ENCODE results near the gene TMEM191B. TPM values are rescaled to one million over a fixed set of nuclear protein-coding genes. Genes with fewer than 3 reads are reported as not detected.
"Not testable (repeated sequence)": the region's sequence is repeated elsewhere in the genome, so short reads cannot be mapped to it uniquely, and the experiment has no call there.

Gene TMEM191B
- total RNA-seq, 2 donors from 2014 or later: 4.8 TPM; not detected in 1

GRCh38 chr22:18574555-18574954, 47.0 kb downstream of the TMEM191B start:
- not testable (repeated sequence) for H3K4me1 Mint-ChIP-seq; DNase-seq; H3K4me3 Mint-ChIP-seq; H3K27me3 Mint-ChIP-seq; H3K27ac Mint-ChIP-seq; H3K36me3 Mint-ChIP-seq (ENCODE audit: low read depth); H3K9me3 ChIP-seq (ENCODE audit: control insufficient read depth, low read length, poor library complexity, severe bottlenecking)
- peak; percentile 90 for ATAC-seq

DNA sequence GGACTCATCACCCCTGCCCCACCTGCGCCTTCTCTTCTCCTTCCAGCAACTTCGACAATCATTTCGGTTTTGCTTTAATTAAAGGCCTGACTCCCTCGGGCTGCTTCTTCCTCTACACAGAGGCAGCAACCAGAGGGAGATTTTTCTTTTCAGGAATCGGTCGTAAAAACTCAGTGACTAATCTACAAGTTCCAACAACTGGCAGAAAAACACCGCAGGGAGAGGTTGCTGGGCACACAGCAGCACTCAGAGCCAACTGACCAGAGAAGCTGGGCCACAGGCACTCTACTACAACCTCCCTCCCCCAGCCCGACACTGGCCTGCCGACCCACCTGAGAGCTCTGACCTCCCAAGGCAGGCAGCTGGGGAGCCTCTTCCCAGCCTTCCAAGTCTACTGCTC, 48.1 kb downstream of the TMEM191B start:
- not testable (repeated sequence) for H3K4me3 Mint-ChIP-seq; H3K4me1 Mint-ChIP-seq; ATAC-seq; H3K27me3 Mint-ChIP-seq; H3K9me3 ChIP-seq (ENCODE audit: control insufficient read depth, low read length, poor library complexity, severe bottlenecking); H3K27ac Mint-ChIP-seq; H3K36me3 Mint-ChIP-seq (ENCODE audit: low read depth); DNase-seq

GRCh38 chr22:18577090-18577818, 49.7 kb downstream of the TMEM191B start:
- H3K9me3 ChIP-seq (ENCODE audit: control insufficient read depth, low read length, poor library complexity, severe bottlenecking); H3K36me3 Mint-ChIP-seq (ENCODE audit: low read depth); H3K4me1 Mint-ChIP-seq; H3K27me3 Mint-ChIP-seq; H3K4me3 Mint-ChIP-seq; H3K27ac Mint-ChIP-seq; DNase-seq: not testable (repeated sequence)
- ATAC-seq: peak; percentile 25

DNA sequence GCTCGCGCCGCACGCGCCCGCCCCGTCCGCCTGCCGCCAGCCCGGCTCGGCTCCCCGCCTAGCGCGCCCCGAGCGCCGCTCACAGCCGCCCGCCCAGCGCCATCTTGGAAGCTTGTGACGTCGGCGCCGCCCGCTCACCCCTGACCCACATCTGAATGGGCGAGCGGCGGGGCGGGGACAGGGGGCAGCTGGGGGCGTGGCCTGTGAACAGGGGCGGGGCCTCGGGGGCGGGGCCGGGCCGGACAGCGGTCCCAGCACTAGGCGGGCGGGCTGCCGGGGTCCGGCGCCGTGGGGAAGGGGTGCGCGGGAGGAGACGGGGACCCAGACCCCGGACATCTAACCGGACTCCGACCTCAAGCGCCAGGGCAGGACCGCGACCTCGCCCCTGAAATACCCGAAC, 50.2 kb downstream of the TMEM191B start:
- not testable (repeated sequence) for H3K36me3 Mint-ChIP-seq (ENCODE audit: low read depth); H3K9me3 ChIP-seq (ENCODE audit: control insufficient read depth, low read length, poor library complexity, severe bottlenecking); H3K4me1 Mint-ChIP-seq; H3K27ac Mint-ChIP-seq; H3K27me3 Mint-ChIP-seq; H3K4me3 Mint-ChIP-seq
- peak in 1 of 3 donors; percentile 29 for DNase-seq
- peak; percentile 82 for ATAC-seq

Other genes with a start within 250 kb of the TMEM191B start
- gene GGTLC3, start 9.6 kb upstream of the TMEM191B start, total RNA-seq: not detected
- gene RIMBP3, start 84.1 kb downstream of the TMEM191B start, total RNA-seq: under 1 TPM; 0.68 to 0.92 TPM